CD4-positive, alpha-beta T cell (primary cell): Measurements from ENCODE around the gene AEBP1. TPM values are rescaled to one million over a fixed set of nuclear protein-coding genes. Genes with fewer than 3 reads are reported as not detected.

ENCODE experiments used
- ATAC-seq: fragments of 200-7000 bp; cut with Tn5 transposase; one replicate; pipeline ENCODE4 v1.10.0; 2022; ENCODE audit warnings: mild to moderate bottlenecking; ENCODE audit not compliant: poor library complexity
- CTCF ChIA-PET: fragments of 350-600 bp; sonication (Branson Sonifier 250); formaldehyde crosslinking; loops from one replicate; lab custom pipeline; 2021; ENCODE audit warnings: antibody characterized with exemption, inconsistent platforms; lab: Charles Lee
- POLR2A ChIA-PET: fragments of 350-600 bp; sonication (Branson Sonifier 250); formaldehyde crosslinking; loops from one replicate; lab custom pipeline; 2021; ENCODE audit warnings: antibody characterized with exemption, inconsistent platforms; lab: Charles Lee
- DNase-seq, 14 experiments: peaks; one replicate each; pipeline ENCODE4 v3.0.0-alpha.2; 2013 to 2020; ENCODE audit warnings: mixed read lengths in 2 of 14
- H3K27ac ChIP-seq, 2 donors: one replicate each; pipeline versions ENCODE4 v1.5.1 to v1.7.0; 2013; ENCODE audit warnings: low read length in 2 of 2, low read depth in 1 of 2, mild to moderate bottlenecking in 1 of 2
- H3K27me3 ChIP-seq, 2 experiments: 1 replicate in 1 of 2; 2 replicates in 1 of 2; pipeline versions ENCODE4 v1.6.1 to v1.7.0; 2013; ENCODE audit warnings: low read length in 2 of 2, control low read depth in 1 of 2, mild to moderate bottlenecking in 1 of 2, moderate library complexity in 1 of 2; ENCODE audit not compliant: insufficient read depth in 2 of 2, control insufficient read depth in 1 of 2
- H3K36me3 ChIP-seq: one replicate; pipeline ENCODE4 v1.6.1; 2013; ENCODE audit warnings: low read length, control low read depth; ENCODE audit not compliant: insufficient read depth
- H3K4me1 ChIP-seq: one replicate; pipeline ENCODE4 v1.6.1; 2013; ENCODE audit warnings: low read length, control low read depth; ENCODE audit not compliant: insufficient read depth
- H3K4me3 ChIP-seq: one replicate; pipeline ENCODE4 v1.5.1; 2013; ENCODE audit warnings: mild to moderate bottlenecking, low read length, moderate library complexity
- H3K9me3 ChIP-seq, 2 experiments: 1 replicate in 1 of 2; 2 replicates in 1 of 2; pipeline versions ENCODE4 v1.6.1 to v1.7.0; 2013; ENCODE audit warnings: low read length in 2 of 2, mild to moderate bottlenecking in 2 of 2, control low read depth in 1 of 2, moderate library complexity in 1 of 2; ENCODE audit not compliant: control insufficient read depth in 1 of 2, insufficient read depth in 1 of 2
- H3K27ac Mint-ChIP-seq: one replicate; pipeline ENCODE4 v1.8.0; 2020; ENCODE audit warnings: mixed read lengths
- H3K27me3 Mint-ChIP-seq: one replicate; pipeline ENCODE4 v1.8.0; 2021; ENCODE audit warnings: mixed read lengths
- H3K36me3 Mint-ChIP-seq: one replicate; pipeline ENCODE4 v1.8.0; 2021; ENCODE audit warnings: low read depth, mixed read lengths
- H3K4me1 Mint-ChIP-seq: one replicate; pipeline ENCODE4 v1.8.0; 2021; ENCODE audit warnings: low read depth, mixed read lengths
- H3K4me3 Mint-ChIP-seq: one replicate; pipeline ENCODE4 v1.8.0; 2020; ENCODE audit warnings: mild to moderate bottlenecking, mixed read lengths
- H3K9me3 Mint-ChIP-seq: one replicate; pipeline ENCODE4 v1.8.0; 2020; ENCODE audit warnings: mixed read lengths
- CTCF ChIP-seq: fragments of 200-600 bp; IDR thresholded peaks from one replicate; pipeline ENCODE4 v1.8.0; 2022; ENCODE audit warnings: antibody characterized with exemption, mild to moderate bottlenecking
- intact Hi-C, 2 experiments: fragments of 100-400 bp; cut with DNase I in 1 of 2; cut with micrococcal nuclease in 1 of 2; formaldehyde crosslinking; loops; one replicate each; pipeline versions ENCODE4 v1.15.1 to v1.9.0; 2023 to 2025; cut with DNase I, micrococcal nuclease
- total RNA-seq, 174 experiments: library from RNA in 2 of 174; stranded (reverse) in 2 of 174; gene quantifications; one replicate each; pipeline ENCODE4 v1.2.3 and lab custom pipeline; 2021 to 2026

Gene AEBP1
- total RNA-seq, 2 experiments from 2014 or later = 20.3 to 21.3 TPM

DNA sequence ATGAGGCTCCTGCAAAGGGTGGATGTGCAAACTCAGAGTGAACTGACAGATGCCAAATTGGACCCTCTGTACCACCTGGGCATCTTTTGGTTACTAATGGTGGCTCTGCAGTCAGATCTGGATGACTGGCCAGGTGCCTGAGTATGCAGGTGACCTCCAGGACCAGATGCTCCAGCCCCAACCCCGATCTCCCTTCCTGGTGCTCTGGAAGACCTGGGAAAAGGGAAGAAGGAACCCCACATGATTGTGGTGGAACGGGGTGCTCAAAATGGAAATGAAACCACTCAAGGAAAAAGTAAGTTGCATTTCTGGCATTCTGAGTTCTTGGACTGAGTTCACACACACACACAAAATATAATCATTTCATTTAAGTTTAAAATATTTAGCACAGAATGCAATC is 9.8 kb upstream of the AEBP1 start:
- CTCF ChIA-PET = no interaction called here
- H3K36me3 ChIP-seq = no peaks in the 10 kb centered on the region
- H3K27ac ChIP-seq = no peak overlapping the region
- no peaks in the 10 kb centered on the region for H3K9me3 Mint-ChIP-seq
- H3K4me1 ChIP-seq = no peaks in the 10 kb centered on the region
- H3K27ac Mint-ChIP-seq = no peak overlapping the region
- DNase-seq (no peak), ATAC-seq (no peak)
- H3K9me3 ChIP-seq = no peaks in the 10 kb centered on the region
- no peaks in the 10 kb centered on the region for H3K27me3 ChIP-seq
- no peaks in the 10 kb centered on the region for H3K36me3 Mint-ChIP-seq
- no peak overlapping the region for H3K4me3 ChIP-seq
- no peak overlapping the region for H3K4me3 Mint-ChIP-seq
- no peaks in the 10 kb centered on the region for H3K4me1 Mint-ChIP-seq
- H3K27me3 Mint-ChIP-seq = no peaks in the 10 kb centered on the region
- intact Hi-C loops = no loop called here
- POLR2A ChIA-PET = no interaction called here
- TF ChIP-seq CTCF = no peak

GRCh38 chr7:44094883-44095592 is 9.1 kb upstream of the AEBP1 start:
- no peaks in the 10 kb centered on the region for H3K27me3 Mint-ChIP-seq
- CTCF ChIA-PET = no interaction called here
- intact Hi-C loops = no loop called here
- Histone ChIP-seq H3K27ac (no peak overlapping the region), H3K4me1 (no peaks in the 10 kb centered on the region), H3K36me3 (no peaks in the 10 kb centered on the region), H3K27me3 (no peaks in the 10 kb centered on the region), H3K9me3 (no peaks in the 10 kb centered on the region), H3K4me3 (no peak overlapping the region)
- POLR2A ChIA-PET = no interaction called here
- no peak overlapping the region for H3K4me3 Mint-ChIP-seq
- no peaks in the 10 kb centered on the region for H3K36me3 Mint-ChIP-seq
- H3K4me1 Mint-ChIP-seq = no peaks in the 10 kb centered on the region
- DNase-seq = no peak
- no peak for TF ChIP-seq CTCF
- no peaks in the 10 kb centered on the region for H3K9me3 Mint-ChIP-seq
- no peak for ATAC-seq
- no peak overlapping the region for H3K27ac Mint-ChIP-seq

- Histone ChIP-seq H3K9me3 (no peaks in the 10 kb centered on the region), H3K4me1 (no peaks in the 10 kb centered on the region), H3K27me3 (no peaks in the 10 kb centered on the region), H3K4me3 (no peak overlapping the region), H3K27ac (no peak overlapping the region), H3K36me3 (no peaks in the 10 kb centered on the region)
- TF ChIP-seq CTCF = no peak
- Mint-ChIP-seq H3K4me3 (no peak overlapping the region), H3K4me1 (no peaks in the 10 kb centered on the region), H3K9me3 (no peaks in the 10 kb centered on the region), H3K27ac (no peak overlapping the region), H3K27me3 (no peaks in the 10 kb centered on the region), H3K36me3 (no peaks in the 10 kb centered on the region)
- intact Hi-C loops = no loop called here
- POLR2A ChIA-PET = no interaction called here
- no peak for ATAC-seq
- no peak for DNase-seq
- CTCF ChIA-PET = no interaction called here
Measured at GRCh38 chr7:44095781-44096180, 8.4 kb upstream of the AEBP1 start.
